Raji (cell line): Measurements from ENCODE around the gene PHYKPL.

Experiments used
- POLR2A ChIP-seq: IDR thresholded peaks from 2 replicates; pipeline ENCODE4 v1.6.1; 2011; ENCODE audit warnings: low read depth, low read length, control low read depth; ENCODE audit not compliant: insufficient read depth

Gene PHYKPL

DNA sequence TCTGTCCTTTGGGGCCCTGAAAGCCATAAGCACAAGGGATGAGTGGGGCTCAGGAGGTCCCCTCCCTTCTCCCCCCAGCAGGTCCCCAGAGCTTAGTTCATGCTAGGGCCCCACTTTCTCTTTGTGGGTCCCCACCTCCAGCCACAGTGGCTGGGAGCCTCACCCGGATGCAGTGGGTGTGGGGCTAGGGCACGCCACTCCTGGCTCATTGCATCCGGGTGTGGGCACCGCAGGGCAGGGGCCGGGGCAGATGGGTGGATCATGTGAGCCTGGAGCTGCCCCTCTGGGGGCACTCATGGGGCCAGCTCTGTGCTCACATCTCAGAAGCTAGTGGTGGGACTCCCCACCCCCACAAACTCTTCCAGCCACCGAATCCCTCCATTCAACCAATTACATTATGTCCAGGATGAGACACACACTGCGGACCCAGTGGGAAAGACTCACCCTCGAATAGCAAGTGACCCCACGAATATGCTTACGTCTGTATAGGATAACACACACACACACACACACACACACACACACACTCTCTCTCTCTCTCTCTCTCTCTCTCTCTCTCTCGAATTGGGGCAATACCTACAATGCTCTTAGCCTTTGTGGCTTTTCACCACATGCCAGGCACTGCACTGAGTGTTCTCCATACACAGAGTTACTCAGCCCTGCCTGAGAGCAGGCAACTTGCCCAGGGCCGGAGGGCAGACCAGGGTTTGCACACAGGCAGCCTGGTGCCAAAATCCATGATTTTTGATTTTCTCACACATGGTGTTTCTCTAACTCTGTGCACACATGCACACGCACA lies 16.8 kb upstream of the PHYKPL start:
- TF ChIP-seq POLR2A = no peak

DNA sequence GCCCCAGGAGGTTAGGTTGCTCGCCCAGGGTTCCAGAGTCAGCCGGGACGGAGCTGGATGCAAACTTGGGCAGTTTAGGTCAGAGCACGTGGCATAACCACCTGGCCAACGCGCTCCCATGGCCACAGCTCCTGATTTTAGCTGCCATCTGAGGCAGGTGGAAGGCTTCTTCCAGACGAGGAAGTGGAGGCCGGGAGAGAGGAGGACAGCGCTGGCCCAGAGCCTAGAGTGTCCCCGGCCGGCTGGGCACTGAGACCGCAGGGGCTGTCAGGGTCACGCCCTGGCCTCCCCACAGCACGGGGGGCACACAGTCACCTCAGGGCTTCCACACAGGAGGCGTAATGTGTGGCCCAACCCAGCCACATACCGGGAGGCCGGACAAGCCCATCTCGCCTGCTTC lies 16.1 kb upstream of the PHYKPL start:
- TF ChIP-seq POLR2A = no peak

DNA sequence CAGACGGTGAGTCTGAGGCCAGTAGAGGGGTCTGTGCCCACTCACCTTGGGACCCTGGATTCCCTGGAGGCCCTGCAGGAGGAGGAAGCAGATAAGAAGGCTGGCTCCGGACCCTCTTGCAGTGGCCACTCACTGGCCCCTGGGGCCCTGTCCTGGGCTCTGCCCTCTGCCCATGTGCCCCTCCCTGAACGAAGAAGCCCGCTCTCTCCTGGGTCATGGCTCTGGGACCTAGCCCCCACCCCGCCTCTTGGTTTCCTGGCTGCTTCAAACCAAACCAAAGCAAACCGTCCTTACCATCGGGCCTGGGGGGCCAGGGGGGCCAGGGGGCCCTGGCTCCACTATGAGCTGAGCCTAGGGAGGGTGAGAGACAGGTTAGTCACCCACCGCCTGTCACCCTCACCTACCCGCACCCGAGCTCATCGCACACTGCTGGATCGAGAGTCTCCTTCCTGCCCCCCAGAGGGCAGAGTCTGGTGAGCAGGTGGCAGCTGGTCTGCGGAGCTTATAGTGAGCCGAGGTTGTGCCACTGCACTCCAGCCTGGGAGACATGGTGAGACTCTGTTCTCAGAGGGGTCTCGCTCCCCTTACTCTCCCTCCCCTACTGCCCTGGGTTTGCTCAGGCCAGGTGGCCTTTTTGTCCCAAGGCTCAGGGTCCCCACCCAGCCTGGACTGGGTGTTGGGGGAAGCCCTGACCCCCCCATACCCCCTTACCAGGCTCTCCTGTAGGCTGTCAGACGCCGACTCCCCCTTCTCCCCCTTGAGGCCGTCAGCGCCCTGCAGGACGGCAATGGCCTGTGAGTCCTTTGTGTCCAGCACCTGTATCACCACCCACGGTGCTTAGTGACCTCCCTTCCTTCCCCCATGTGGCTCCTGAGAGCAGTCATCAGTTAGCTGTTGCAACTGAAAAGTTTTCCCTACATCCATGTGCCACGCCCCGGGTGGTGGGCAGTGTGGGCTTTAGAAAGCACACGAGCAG lies 15.2 kb upstream of the PHYKPL start:
- no peak for TF ChIP-seq POLR2A

DNA sequence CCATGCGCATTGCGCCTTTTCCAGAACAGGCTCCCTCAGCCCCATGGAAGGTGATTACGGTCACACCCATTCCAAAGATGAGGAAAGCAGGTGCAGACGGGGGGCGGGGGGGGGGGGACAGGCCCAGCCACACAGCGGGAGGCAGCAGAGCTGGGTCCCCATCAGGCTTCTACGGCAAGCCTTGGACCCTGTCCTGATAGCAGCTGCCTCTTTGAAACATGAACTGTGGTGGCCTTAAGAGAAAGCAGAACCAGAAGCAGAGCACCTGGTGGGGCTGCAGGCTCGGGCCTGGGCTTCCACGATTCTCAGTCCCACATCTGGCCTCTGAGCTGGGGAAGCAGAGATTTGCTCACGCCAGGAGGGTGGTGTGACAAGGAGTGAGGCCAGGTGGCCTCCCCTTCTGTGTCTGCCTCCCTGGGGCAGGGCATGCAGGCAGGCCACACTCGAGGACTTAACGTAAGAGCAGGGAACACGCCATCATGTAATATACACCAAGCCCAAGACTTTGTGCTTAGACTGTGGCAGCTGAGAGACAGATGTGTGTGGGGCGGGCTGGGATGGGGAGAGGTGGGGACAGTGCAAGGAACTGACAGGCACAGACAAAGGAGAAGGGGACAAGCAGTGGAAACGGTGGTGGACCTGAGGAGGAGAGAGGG lies 14.2 kb upstream of the PHYKPL start:
- no peak for TF ChIP-seq POLR2A

DNA sequence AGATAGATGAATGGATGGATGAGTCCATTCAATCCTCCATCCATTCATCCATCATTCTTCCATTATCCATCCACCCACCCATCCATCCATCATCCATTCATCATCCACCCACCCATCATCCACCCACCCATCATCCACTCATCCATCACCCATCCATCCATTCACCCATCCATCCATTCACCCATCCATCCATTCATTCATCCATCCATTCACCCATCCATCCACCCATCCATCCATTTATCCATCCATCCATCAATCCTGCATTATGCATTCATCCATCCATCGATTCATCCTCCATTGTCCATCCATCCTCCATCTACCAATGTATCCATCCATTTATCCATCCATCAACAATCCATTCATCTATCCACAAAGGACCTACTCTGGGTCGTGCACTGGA lies 12.8 kb upstream of the PHYKPL start:
- no peak for TF ChIP-seq POLR2A

DNA sequence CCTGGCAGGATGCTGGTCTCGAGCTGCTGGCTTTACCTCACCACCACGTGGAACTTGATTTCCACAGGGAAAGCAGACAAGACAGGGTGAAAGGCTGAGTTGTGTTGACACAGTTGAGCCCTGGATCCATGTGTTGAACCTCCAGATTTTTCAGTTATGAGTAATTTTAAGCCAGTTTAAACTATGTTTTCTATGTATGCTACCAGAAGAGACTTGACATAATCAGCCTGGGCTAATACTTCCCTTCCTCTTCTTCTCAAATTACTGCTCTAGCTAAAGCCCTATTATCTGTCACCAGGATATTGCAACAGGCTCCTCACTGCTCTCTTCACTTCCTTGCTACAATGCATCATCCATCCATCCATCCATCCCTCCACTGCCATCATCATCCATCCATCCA lies 12.0 kb upstream of the PHYKPL start:
- no peak for TF ChIP-seq POLR2A

DNA sequence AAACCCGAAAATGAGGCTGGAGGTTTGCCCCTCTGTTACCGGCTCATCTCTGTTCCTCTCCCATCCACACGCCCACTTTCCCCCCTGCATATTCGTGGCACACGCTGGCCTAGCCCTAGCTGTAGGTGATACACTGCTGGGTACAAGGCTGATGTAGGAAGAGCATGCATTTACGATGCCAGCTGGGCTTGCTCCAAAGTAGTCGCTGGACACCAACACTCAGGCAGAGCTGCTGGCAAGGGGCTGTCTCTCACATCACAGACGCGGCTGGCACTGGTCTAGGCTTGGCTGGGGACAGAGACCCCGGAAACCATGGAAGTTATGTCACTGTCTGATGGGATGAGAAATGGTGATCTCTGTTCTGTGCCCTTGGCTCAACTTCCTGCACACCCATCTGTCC lies 9.8 kb upstream of the PHYKPL start:
- TF ChIP-seq POLR2A = no peak

DNA sequence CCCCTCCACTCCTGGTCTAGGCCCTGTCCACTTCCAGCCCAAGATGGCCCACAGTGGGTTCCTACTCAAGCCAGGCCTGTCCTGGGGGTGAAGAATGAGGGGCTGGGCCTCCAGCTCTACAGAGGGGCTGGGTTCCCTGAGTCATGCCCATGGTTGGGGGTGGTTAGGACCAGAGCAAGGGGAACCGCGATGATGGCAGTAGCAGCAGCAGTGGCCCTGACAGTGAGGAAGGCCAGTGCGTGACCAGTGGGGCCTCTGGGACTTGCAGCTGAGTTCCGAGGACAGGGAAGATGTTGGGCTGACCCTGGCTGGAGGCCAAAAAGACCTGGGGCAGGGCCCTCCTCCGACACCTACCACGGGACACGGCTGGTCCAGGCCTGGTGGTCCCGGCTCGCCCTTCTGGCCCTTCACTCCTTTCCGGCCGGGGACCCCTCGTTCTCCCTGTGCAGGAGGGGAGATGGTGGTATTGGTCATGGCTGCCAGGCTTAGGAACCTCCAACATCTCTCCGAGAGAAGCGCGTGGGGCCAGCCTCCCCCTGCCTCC lies 9.2 kb upstream of the PHYKPL start:
- TF ChIP-seq POLR2A = no peak

DNA sequence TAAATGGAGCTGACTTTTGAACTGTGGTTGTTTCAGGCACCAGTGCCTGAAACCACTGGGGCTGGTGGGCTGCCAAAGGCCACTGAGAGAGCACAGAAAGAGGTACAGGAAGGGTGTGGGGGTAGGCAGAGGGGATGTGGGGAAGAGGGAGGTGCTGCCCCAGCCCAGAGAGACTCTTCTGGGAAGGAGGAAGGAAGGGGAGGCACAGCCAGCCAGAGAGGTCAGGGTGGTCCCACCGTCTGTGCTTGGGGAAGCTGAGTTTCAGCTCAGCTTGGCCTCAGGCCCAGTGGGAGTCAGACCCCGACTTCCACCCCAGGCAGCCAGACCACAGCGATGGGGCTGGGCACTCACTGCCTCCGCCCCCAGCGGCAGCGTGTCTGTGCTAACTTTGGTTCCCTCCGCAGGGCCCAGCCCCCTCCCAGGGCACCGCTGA lies 8.6 kb upstream of the PHYKPL start:
- no peak for TF ChIP-seq POLR2A

DNA sequence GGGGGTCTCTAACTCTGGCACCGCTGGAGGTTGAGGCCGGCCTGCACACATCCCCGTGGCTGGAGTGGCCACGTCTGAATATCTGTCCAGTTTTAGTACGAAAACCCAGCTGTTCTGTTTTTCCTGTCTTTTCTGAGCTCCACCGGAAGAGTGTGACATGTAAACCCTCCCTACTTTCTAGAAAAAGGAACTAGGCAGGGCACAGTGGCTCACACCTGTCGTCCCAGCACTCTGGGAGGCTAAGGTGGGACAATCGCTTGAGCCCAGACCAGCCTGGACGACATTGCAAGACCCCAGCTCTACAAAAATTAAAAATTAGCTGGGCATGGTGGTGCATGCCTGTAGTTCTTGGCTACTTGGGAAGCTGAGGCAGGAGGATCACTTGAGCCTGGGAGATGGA lies 8.2 kb upstream of the PHYKPL start:
- TF ChIP-seq POLR2A = no peak

DNA sequence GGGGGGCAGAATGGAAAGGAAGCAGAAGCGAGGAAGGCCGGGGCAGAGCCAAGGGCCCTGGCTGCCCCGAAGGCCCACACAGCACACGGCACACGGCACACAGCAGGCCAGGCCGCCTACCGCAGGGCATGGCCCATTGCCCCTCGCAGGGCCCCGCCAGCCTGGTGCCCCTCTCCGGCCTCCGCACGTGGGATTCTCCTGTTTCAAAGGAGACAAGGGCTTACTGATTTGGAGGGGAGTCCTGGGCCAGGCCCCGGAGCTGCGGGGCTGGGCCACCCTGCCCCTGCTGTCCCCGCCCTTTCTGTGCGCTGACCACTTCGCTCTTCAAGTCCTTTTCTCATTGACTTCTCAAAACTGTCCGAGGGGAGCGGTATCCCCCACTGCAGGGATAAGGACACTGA lies 7.7 kb upstream of the PHYKPL start:
- no peak for TF ChIP-seq POLR2A

DNA sequence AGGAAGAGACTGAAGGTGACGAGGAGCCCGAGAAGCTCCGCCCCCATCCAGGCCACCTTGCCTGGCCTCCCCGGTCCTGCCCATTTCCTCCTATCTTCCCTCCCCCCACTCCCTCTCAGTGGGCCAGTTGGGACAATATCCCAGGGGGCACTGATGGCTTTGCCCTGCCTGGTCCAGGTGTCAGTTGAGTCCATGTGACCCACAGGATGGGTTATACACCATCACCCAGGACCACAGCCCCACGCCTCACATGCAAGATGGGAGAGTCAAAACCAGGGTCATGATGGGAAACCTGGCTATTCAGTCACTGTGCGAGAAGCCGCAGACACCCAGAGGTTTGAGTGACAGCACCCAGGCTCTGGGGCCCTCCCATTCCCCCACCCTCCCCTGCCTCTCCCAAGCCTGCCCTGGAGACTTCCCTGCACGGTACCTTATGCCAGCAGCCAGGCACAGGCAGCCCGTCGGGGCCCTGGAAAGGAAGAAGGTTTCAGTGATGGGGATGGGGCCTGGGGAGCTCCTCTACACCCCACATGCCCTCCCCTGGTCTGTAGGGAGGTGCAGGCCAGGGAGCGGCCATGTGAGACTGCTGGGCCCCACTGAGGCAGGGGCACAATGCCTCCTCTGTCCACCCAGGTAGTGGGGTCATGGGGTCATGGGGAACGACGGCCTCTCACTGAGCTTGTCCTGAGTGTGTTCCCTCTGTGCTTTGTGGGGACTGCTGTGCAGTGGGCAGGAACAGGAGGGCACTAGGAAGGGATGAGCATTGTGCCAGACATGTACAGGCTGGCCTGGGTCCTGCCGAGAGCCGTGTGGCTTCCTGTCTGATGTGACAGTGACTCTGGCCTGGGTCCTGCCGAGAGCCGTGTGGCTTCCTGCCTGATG lies 6.3 kb upstream of the PHYKPL start:
- no peak for TF ChIP-seq POLR2A

DNA sequence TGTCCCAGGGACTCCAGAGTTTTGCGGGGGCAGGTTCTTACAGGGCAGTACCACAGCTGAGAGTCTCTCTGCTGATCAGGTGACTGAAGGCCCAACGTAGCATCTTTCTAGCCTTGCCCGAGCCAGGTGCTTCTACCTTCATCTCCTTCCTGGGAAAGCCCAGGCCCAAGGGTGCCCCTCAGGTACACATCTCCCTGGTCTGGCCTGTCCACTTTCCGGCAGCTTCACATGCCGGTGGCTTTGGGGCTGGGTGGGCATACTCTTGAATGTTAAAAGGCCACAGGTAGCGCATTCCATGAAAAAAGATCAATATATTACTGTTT lies 5.7 kb upstream of the PHYKPL start:
- no peak for TF ChIP-seq POLR2A
